GM12892 (cell line): ENCODE measurements around the gene CEP41.

ENCODE experiments used
- DNase-seq: peaks from one replicate; pipeline ENCODE4 v3.0.0; 2011; ENCODE audit not compliant: insufficient read length
- FAIRE-seq: peaks from 2 replicates; lab custom pipeline; 2011; peaks lifted over from hg19 to GRCh38; lab: Jason Lieb, UNC
- POLR2A ChIP-seq: IDR thresholded peaks from 2 replicates; pipeline ENCODE4 v1.6.1; 2011; ENCODE audit warnings: low read depth, low read length, control low read depth
- POLR2AphosphoS5 ChIP-seq: IDR thresholded peaks from 2 replicates; pipeline ENCODE4 v1.6.1; 2011; ENCODE audit warnings: low read depth, low read length, control low read depth
- TAF1 ChIP-seq: IDR thresholded peaks from 2 replicates; pipeline ENCODE4 v1.6.1; 2011; ENCODE audit warnings: low read depth, mild to moderate bottlenecking, control low read depth, low read length, borderline replicate concordance

Gene CEP41

DNA sequence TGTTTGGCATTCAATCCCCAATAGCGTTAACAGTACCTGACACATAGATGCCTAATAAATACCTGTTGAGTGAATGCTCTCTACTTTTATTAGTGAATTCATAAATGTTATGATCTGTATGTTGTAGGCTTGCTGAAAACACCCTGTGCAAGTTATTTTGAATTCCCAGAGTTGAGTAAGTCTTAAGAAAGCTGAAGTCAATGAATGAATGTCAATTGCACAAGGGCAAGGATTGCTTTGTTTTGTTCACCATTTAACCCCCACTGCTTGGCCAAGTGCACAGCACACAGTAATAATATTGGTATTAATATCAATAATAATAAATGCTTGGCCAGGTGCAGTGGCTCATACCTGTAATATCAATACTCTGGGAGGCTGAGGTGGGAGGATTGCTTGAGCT, 50.3 kb downstream of the CEP41 start:
- TF ChIP-seq TAF1 = no peak
- FAIRE-seq = no peak
- no peak for DNase-seq

DNA sequence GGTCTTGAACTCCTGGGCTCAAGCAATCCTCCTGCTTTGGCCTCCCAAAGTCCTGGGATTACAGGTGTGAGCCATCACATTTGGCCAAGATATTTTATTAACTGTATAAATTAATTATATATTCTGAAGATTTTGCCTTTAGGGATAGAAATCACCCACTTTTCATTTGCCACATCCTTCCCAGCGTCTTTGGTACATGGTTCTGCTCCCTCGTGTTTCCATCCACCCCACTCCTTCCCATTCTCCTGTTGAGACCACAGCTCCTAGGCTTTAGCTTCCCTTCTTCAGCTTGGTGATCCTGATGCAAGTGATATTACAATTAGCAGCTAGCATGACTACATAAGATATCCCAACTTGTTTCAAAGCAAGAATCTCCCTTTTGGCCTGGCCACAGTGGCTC, 52.1 kb downstream of the CEP41 start:
- no peak for TF ChIP-seq TAF1
- TF ChIP-seq POLR2A = no peak
- TF ChIP-seq POLR2AphosphoS5 = no peak
- no peak for DNase-seq
- no peak for FAIRE-seq

DNA sequence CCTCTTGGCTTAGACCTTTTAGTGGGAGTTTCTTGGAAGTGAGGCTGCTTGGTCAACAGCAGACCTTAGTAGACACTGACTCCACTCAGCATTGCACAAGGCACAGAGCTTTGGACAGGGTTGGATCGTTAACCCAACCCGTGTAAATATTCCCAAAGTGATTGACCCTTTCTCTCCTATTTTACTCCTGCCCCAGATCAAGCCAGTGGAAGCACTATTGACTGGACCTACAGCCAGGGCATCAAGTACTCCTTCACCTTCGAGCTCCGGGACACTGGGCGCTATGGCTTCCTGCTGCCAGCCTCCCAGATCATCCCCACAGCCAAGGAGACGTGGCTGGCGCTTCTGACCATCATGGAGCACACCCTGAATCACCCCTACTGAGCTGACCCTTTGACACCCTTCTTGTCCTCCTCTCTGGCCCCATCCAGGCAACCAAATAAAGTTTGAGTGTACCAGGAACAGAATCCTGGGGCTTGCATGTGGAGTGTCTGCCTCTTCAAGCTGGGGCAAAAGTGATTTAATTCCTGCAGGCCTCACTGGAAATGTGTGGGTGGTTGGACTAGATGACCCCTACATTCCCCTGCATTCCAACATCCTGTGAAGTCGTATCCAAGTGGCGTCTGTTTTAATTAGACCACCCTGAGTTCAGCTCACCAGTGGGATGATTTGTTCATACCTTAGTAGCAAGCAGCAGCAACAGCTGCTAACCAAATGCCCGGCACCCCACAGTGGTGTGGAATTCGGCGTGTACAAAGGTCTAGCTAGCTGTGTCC, 53.0 kb downstream of the CEP41 start:
- DNase-seq (no peak), FAIRE-seq (no peak)
- TF ChIP-seq POLR2AphosphoS5 (no peak), POLR2A (no peak), TAF1 (no peak)

DNA sequence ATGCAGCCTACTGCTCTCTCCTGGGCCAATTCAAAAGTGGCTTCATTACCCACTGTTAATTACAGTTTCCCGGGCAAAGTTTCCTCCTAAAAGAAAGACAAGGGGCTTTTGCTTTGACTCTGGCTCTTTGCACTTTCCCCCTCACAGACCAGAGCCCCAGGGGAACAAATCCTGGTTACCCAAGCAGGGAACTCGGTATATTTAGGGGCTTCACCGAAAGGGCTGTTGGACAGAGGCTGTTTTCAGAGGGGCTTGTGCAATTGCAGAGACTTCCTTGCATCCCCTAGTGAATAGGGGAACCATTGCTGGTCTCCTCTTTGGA, 53.5 kb downstream of the CEP41 start:
- TF ChIP-seq POLR2A (no peak), POLR2AphosphoS5 (no peak), TAF1 (no peak)
- no peak for DNase-seq
- no peak for FAIRE-seq

DNA sequence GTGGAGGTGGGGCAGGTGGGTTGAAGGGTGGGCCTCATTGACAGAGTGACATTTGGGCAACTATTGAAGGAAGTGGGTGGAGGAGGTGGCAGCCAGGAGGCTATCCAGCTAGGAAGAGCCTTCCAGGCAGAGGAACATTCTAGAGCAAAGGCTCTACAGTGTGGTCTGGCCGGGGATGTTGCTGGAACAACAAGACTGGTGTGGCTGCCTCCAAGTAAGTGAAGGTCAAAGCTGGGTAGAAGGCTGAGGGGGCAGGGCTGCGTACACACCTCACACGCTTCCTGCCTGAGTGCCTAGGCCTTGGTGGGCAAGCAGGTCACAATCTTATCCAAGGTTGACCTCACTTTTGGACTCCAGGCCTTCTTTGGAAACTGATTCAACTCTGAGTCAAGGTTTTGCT, 53.9 kb downstream of the CEP41 start:
- DNase-seq (no peak), FAIRE-seq (no peak)
- no peak for TF ChIP-seq TAF1
- no peak for TF ChIP-seq POLR2AphosphoS5
- TF ChIP-seq POLR2A = no peak

DNA sequence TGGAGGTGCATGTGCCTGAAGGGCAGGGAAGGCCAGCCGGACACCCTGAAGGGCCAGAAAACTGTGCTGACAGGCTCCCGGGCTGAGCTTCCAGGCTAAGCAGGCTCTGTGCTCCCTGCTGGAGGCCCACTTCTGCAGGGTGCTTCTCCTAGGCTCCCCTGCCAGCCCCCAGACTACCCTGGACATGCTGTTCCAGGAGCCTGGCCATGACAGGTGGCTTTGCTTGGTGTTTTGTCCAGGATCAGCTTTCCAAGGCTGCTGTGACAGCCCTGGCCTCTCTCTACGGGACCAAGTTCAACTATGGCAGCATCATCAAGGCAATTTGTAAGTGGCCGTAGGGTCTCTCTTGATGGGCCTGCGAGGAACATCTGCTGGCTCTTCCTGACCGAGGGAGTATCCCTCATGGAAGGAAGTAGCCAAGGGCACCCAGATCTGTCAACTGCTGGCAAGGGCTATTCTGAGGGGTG, 55.2 kb downstream of the CEP41 start:
- DNase-seq (no peak), FAIRE-seq (no peak)
- TF ChIP-seq TAF1 (no peak), POLR2A (no peak), POLR2AphosphoS5 (no peak)

DNA sequence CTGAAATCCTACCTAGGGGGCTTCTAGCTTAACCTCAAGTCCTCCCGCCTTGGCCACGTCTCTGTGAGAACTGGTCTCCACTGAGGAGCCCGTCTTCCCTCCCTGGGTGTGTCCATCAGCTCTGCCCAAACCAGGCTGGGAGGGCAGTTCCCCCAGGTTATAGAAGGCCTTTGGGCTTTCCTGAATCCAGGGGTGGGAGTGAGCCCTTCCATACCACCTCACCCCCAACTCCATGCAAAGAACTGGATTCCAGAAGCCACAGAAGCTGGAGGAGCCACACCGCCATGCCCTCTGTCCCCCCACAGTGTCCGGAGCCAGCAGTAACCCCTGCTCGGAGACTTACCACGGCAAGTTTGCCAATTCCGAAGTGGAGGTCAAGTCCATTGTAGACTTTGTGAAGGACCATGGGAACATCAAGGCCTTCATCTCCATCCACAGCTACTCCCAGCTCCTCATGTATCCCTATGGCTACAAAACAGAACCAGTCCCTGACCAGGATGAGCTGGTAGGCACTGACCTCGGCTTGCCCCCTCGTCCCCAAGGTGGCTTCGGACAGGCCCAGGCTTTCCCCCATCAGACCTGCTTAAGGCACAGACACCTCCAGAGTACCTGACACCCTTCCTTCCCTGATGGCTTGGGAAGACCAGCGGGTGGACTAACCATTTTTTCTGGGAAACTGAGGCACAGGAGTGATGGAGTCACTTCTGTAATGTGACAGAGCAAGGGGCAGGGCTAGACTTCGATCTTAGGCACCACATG, 55.8 kb downstream of the CEP41 start:
- TF ChIP-seq POLR2AphosphoS5 (no peak), POLR2A (no peak), TAF1 (no peak)
- FAIRE-seq = no peak
- DNase-seq = no peak

DNA sequence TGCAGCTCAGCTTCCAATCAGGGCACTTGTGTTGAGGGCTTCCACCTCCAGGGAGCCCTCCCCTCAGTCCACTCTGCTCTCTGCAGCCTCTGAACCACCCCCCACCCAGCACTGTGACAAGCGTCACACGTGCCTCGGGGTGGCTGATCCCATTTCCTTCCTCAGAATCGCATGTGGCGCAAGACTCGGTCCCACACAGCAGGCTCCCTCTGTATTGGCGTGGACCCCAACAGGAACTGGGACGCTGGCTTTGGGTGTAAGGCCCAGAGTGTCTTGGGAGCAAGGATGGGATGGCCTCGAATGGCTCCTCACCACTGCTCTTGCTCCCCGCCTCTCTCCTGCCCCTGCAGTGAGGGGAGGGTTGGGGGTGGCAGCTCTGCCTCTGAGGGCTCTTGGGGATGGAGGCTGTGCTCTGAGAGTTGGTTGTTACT, 56.4 kb downstream of the CEP41 start:
- DNase-seq (no peak), FAIRE-seq (no peak)
- no peak for TF ChIP-seq POLR2AphosphoS5
- no peak for TF ChIP-seq TAF1
- TF ChIP-seq POLR2A = no peak

DNA sequence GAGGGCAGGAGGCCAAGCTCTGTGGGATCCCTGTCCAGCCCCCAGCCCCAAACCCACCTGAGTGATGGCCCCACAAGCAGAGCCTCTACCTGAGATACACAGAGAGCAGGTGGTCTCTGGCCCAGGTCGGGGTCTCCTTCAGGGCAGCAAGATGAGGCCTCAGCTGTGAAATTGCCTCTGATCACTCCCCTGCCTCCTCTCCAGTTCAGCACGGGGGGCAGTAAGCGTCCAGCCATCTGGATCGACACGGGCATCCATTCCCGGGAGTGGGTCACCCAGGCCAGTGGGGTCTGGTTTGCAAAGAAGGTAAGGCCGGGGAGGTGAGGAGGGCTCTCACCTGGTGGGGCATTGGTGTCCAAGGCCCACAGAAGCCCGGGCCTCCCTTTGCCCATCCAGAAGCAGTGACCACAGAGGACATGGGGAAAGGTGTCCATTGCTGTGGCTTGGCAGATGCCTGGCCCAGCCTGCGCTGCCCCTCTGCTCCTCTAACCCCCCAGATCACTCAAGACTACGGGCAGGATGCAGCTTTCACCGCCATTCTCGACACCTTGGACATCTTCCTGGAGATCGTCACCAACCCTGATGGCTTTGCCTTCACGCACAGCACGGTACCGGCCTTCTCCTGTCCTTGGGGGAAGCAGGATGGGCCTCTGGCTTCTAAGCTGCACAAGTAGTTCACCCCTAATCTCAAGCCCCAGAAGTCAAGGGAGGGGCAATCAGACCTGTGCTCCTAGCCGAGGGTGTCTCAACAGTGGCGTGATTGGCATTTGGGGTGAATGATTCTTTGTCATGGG, 57.4 kb downstream of the CEP41 start:
- TF ChIP-seq POLR2A (no peak), TAF1 (no peak), POLR2AphosphoS5 (no peak)
- DNase-seq (no peak), FAIRE-seq (no peak)

DNA sequence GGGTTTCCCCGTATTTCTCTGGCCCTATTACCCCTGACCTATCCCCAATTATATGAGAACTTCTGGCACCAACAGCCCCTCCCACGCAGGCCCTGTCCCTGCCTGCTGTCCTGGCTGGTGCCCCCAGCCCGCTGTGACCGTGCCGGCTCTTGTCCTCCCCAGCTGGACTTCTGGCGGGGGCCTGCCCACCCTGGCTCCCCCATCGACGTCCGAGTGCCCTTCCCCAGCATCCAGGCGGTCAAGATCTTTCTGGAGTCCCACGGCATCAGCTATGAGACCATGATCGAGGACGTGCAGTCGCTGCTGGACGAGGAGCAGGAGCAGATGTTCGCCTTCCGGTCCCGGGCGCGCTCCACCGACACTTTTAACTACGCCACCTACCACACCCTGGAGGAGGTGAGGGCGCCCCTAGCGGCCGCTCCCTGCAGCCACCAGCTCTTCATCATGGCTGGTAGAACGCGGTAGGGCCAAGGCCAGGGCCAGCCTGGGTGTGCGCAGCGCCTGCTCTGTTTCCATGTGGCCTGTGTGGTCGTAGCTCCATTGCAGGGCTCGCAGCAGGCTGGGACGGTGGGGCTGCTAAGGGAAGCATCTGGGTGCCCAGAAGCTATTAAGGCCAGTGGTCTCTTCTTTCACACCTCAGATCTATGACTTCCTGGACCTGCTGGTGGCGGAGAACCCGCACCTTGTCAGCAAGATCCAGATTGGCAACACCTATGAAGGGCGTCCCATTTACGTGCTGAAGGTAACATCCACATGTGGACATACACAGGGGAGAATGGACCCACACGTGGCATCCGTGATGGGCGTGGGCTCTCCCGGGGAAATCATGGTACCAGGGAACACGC, 59.1 kb downstream of the CEP41 start:
- FAIRE-seq (no peak), DNase-seq (no peak)
- TF ChIP-seq POLR2AphosphoS5 (no peak), POLR2A (no peak), TAF1 (no peak)

DNA sequence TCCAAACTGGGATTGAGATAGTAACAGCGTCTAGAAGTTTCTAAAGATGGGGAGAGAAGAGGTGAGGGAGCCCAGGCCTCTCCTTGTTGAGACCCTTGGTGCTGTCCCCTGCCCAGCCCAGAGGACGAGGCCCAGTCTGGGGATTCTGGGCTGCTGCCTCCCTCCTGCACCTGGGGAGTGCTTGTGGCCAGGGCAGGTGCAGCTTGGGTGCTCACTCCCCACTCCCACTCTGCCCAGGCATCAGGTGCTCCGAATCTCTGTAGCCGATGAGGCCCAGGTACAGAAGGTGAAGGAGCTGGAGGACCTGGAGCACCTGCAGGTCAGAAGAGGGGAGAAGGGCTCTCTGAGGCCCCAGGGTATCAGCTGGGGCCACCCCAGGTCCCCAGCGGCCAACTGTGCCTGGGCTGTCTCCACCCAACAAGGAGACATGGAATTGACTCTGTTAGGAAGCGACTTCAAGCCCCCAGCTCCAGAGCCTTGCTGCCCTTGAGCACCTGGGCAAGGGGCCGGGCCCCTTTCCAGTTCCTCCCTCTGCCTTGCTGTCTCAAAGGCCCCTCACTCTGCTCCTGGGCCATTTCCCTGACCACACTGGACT, 59.9 kb downstream of the CEP41 start:
- no peak for DNase-seq
- no peak for FAIRE-seq
- TF ChIP-seq POLR2A (no peak), POLR2AphosphoS5 (no peak), TAF1 (no peak)
